ENCODE data around the gene HNRNPA2B1. TPM values are rescaled to one million over a fixed set of nuclear protein-coding genes. Genes with fewer than 3 reads are reported as not detected.
"Not testable (repeated sequence)": the region's sequence is repeated elsewhere in the genome, so short reads cannot be mapped to it uniquely, and the experiment has no call there.

Gene HNRNPA2B1
- total RNA-seq, 1 experiment from 2014 or later: 201 TPM

DNA sequence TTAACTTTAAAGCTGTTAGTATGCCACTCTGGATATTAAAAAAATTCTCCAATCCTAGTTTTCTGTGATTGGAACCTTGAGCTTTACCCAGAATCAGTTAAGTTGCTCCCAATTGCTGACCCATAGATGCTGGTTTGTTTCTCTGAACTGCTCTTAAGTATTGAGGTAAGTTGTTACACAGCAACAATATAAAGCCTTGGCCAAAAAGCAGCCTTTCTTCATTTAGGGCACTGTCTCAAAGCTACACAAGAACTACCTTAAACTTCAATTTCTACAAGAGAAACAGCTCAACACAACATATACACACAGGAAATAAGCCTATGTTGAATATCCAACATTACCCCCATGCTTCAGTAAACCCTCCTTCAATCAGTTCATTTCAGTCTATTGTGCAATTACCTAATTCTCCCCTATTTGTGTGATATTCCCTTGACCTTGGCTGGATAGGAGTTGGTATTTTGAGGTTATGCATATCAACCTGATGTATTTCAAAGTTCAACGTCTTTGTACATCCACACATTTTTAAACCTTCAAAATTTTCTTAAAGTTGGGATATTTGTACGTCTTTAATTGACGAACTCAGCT is 11.5 kb downstream of the HNRNPA2B1 start:
- DNase-seq (ENCODE audit: low read depth, low spot score): no peak
- in situ Hi-C loops (cut with HindIII; ENCODE audit: low pct_unique_long_range_greater_than_20kb, low sequenced_read_pairs): loop anchor here (10.0 kb wide), 1 partner anchor 94 kb away; no protein-coding TSS in a partner anchor

- no peak for DNase-seq (ENCODE audit: low read depth, low spot score)
- in situ Hi-C loops (cut with HindIII; ENCODE audit: low pct_unique_long_range_greater_than_20kb, low sequenced_read_pairs): loop anchor here (10.0 kb wide), 1 partner anchor 94 kb away; no protein-coding TSS in a partner anchor
Measured at GRCh38 chr7:26188206-26188956, 12.2 kb downstream of the HNRNPA2B1 start.

GRCh38 chr7:26187380-26188205 is 13.0 kb downstream of the HNRNPA2B1 start:
- DNase-seq (ENCODE audit: low read depth, low spot score): peak; percentile 56
- in situ Hi-C loops (cut with HindIII; ENCODE audit: low pct_unique_long_range_greater_than_20kb, low sequenced_read_pairs): loop anchor here (10.0 kb wide), 1 partner anchor 93 kb away; no protein-coding TSS in a partner anchor

GRCh38 chr7:26186364-26187311 is 13.9 kb downstream of the HNRNPA2B1 start:
- in situ Hi-C loops (cut with HindIII; ENCODE audit: low pct_unique_long_range_greater_than_20kb, low sequenced_read_pairs): loop anchor here (10.0 kb wide), 1 partner anchor 92 kb away; no protein-coding TSS in a partner anchor
- DNase-seq (ENCODE audit: low read depth, low spot score): no peak

- in situ Hi-C loops (cut with HindIII; ENCODE audit: low pct_unique_long_range_greater_than_20kb, low sequenced_read_pairs): loop anchor here (10.0 kb wide), 1 partner anchor 91 kb away; no protein-coding TSS in a partner anchor
- DNase-seq (ENCODE audit: low read depth, low spot score): no peak
Measured at GRCh38 chr7:26185844-26186180, 14.7 kb downstream of the HNRNPA2B1 start.

- in situ Hi-C loops (cut with HindIII; ENCODE audit: low pct_unique_long_range_greater_than_20kb, low sequenced_read_pairs): loop anchor here (10.0 kb wide), 1 partner anchor 90 kb away; no protein-coding TSS in a partner anchor
- no peak for DNase-seq (ENCODE audit: low read depth, low spot score)
Measured at GRCh38 chr7:26185131-26185843, 15.3 kb downstream of the HNRNPA2B1 start.

DNA sequence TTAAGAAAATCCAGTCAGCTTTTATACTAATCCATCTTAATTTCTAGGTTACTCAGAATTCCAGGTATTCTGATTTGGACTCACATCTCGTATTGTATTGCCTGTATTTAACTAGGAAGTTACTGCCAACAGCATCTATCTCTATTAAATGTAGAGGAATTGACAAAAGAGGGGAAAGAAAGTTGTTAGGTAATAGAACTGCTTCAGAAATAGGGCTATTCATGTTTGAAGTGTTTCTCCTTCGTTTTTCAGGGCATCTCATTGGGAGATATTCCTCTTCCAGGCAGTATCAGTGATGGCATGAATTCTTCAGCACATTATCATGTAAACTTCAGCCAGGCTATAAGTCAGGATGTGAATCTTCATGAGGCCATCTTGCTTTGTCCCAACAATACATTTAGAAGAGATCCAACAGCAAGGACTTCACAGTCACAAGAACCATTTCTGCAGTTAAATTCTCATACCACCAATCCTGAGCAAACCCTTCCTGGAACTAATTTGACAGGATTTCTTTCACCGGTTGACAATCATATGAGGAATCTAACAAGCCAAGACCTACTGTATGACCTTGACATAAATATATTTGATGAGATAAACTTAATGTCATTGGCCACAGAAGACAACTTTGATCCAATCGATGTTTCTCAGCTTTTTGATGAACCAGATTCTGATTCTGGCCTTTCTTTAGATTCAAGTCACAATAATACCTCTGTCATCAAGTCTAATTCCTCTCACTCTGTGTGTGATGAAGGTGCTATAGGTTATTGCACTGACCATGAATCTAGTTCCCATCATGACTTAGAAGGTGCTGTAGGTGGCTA is 16.1 kb downstream of the HNRNPA2B1 start:
- in situ Hi-C loops (cut with HindIII; ENCODE audit: low pct_unique_long_range_greater_than_20kb, low sequenced_read_pairs): loop anchor here (10.0 kb wide), 1 partner anchor 90 kb away; no protein-coding TSS in a partner anchor

DNA sequence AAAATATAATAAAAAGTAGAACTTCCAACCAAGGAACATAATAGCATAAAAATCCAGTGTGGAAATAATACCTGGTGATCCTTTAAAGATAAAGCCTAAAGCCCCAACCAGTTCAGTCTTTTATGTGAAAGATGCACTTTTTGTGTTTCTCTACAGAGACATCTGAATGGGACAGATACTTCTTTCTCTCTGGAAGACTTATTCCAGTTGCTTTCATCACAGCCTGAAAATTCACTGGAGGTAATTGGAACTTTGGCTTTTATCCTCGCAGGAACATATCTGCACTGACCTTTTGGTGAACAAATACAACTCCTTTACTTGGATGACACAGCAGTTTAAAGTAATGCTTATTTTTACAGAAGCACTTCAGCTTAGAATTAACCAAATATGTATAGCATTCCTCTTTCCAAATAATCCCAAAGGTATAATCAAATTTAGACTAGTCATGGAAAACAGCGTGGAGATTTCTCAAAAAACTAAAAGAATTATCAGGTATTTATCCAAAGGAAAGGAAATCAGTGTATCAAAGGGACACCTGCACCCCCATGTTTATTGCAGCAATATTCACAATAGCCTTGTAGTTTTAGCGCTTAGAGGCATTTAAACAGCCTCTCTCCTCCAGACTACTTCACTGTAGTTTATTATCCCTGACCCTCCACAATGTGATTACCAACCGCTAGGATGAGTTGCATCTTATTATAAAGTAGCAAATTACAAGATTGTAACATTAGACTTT is 16.8 kb downstream of the HNRNPA2B1 start:
- no peak for DNase-seq (ENCODE audit: low read depth, low spot score)
- in situ Hi-C loops (cut with HindIII; ENCODE audit: low pct_unique_long_range_greater_than_20kb, low sequenced_read_pairs): loop anchor here (10.0 kb wide), 1 partner anchor 89 kb away; no protein-coding TSS in a partner anchor

More for the DNA sequence above, 16.1 kb downstream of the HNRNPA2B1 start:
- not testable (repeated sequence) for DNase-seq (ENCODE audit: low read depth, low spot score)

GRCh38 chr7:26182706-26183105 is 17.8 kb downstream of the HNRNPA2B1 start:
- in situ Hi-C loops (cut with HindIII; ENCODE audit: low pct_unique_long_range_greater_than_20kb, low sequenced_read_pairs): loop anchor here (10.0 kb wide), 1 partner anchor 88 kb away; no protein-coding TSS in a partner anchor
- no peak for DNase-seq (ENCODE audit: low read depth, low spot score)

DNA sequence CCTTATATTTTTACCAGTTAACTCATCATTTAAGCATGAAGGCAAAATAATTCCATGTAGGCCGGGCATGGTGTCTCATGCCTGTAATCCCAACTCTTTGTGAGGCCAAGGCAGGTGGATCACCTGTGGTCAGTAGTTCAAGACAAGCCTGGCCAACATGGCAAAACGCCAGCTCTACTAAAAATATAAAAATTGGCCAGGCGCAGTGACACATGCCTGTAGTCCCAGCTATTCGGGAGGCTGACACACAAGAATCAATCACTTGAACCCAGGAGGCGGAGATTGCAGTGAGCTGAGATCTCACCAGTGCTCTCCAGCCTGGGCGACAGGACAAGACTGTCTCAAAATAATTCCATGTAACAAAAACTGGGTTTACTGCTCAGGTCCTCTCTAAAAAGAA is 18.3 kb downstream of the HNRNPA2B1 start:
- no peak for DNase-seq (ENCODE audit: low read depth, low spot score)
- in situ Hi-C loops (cut with HindIII; ENCODE audit: low pct_unique_long_range_greater_than_20kb, low sequenced_read_pairs): loop anchor here (10.0 kb wide), 1 partner anchor 87 kb away; no protein-coding TSS in a partner anchor

GRCh38 chr7:26181474-26182227 is 18.9 kb downstream of the HNRNPA2B1 start:
- in situ Hi-C loops (cut with HindIII; ENCODE audit: low pct_unique_long_range_greater_than_20kb, low sequenced_read_pairs): loop anchor here (10.0 kb wide), 1 partner anchor 87 kb away; no protein-coding TSS in a partner anchor
- no peak for DNase-seq (ENCODE audit: low read depth, low spot score)

GRCh38 chr7:26180792-26181198 is 19.8 kb downstream of the HNRNPA2B1 start:
- in situ Hi-C loops (cut with HindIII; ENCODE audit: low pct_unique_long_range_greater_than_20kb, low sequenced_read_pairs): loop anchor here (10.0 kb wide), 1 partner anchor 86 kb away; no protein-coding TSS in a partner anchor
- DNase-seq (ENCODE audit: low read depth, low spot score): no peak

DNA sequence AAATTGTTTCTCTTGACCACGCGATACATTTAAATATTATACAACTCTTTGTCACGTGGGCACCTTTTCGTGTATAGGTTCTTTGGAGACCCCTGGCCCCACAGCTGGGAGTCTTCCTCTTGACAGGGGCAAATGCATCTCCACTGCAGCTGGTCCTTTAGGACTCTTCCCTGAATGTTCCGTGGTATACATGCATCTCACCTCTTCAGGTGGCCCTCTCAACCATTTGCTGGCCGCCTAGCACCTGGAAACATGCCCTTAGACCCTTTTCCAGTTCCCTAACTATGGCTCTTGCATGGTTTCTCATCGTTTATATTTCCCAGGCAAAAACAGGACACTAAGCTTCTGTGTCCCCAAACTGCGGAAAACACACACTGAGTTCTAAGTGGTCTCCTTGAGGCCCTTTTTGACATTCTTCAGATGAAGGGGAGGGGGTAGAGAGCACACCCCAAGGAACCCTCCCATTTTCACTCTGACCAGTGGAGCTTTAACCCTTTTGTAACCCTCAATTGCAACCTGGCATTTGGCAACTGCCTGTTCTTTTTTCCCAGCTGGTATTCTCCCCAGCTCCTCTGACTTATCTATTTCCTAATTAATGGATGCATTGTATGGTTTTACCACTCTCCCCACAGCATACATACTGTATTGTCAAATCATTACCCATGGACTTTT is 20.6 kb downstream of the HNRNPA2B1 start:
- in situ Hi-C loops (cut with HindIII; ENCODE audit: low pct_unique_long_range_greater_than_20kb, low sequenced_read_pairs): loop anchor here (10.0 kb wide), 1 partner anchor 85 kb away; no protein-coding TSS in a partner anchor
- DNase-seq (ENCODE audit: low read depth, low spot score): no peak

DNA sequence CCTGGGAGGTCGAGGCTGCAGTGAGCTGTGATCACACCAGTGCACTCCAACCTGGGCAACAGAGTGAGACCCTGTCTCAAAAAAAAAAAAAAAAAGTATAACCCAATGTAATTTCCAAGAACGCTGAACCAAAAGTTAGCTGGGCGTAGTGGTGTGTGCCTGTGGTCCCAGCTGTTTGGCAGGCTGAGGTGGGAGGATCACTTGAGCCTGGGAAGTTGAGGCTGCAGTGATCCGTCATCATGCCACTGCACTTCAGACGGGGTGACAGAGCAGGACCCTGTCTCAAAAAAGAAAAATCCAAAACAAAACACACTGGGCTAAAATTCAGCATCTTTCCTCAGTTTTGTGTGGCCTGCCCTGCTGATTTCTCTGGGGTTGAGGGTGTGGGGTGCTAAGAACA is 21.1 kb downstream of the HNRNPA2B1 start:
- no peak for DNase-seq (ENCODE audit: low read depth, low spot score)
- in situ Hi-C loops (cut with HindIII; ENCODE audit: low pct_unique_long_range_greater_than_20kb, low sequenced_read_pairs): no loop called here

All from SK-MEL-5 (cell line).